IMR-90 (cell line): ENCODE data around the gene MS4A10. TPM values are rescaled to one million over a fixed set of nuclear protein-coding genes. Genes with fewer than 3 reads are reported as not detected.

ENCODE experiments used
- ATAC-seq: fragments of 200-7000 bp; cut with Tn5 transposase; 2 replicates; pipeline ENCODE4 v1.9.1; 2020; ENCODE audit warnings: low read depth, mild to moderate bottlenecking, moderate library complexity
- BruUV-seq: library from RNA; stranded (reverse); fragments of 400-500 nt; replicated peaks from 2 replicates; lab custom pipeline; 2021; lab: Mats Ljungman, UMichigan
- CTCF ChIA-PET: fragments of 300-600 bp; formaldehyde crosslinking; extraction: SDS; loops from one replicate; lab custom pipeline; 2021; ENCODE audit warnings: antibody characterized with exemption; lab: Yijun Ruan, JAX
- POLR2A ChIA-PET: fragments of 300-600 bp; sonication (Branson Sonifier 250); formaldehyde crosslinking; loops from one replicate; lab custom pipeline; 2022; ENCODE audit warnings: antibody characterized with exemption; ENCODE audit not compliant: unreplicated experiment; lab: Charles Lee
- DNase-seq: peaks from one replicate; pipeline ENCODE4 v3.0.0; 2013
- H2AFZ ChIP-seq: replicated peaks from 2 replicates; pipeline ENCODE3; 2013; ENCODE audit warnings: low read length, mild to moderate bottlenecking; ENCODE audit not compliant: poor library complexity
- H2AK5ac ChIP-seq: 2 replicates; pipeline ENCODE4 v1.6.1; 2013; ENCODE audit warnings: low read depth, low read length, inconsistent platforms
- H2AK9ac ChIP-seq: replicated peaks from 2 replicates; pipeline ENCODE3; 2013; ENCODE audit warnings: mild to moderate bottlenecking, low read depth, low read length, moderate library complexity; ENCODE audit not compliant: poor library complexity
- H2BK120ac ChIP-seq: 2 replicates; pipeline ENCODE4 v1.6.1; 2013; ENCODE audit warnings: low read depth, low read length, inconsistent platforms
- H2BK15ac ChIP-seq: 3 replicates; pipeline ENCODE4 v1.6.1; 2013; ENCODE audit warnings: low read depth, low read length, inconsistent platforms
- H2BK20ac ChIP-seq: 2 replicates; pipeline ENCODE4 v1.6.1; 2013; ENCODE audit warnings: low read depth, mild to moderate bottlenecking, inconsistent platforms, low read length, moderate library complexity
- H2BK5ac ChIP-seq: 2 replicates; pipeline ENCODE4 v1.6.1; 2013; ENCODE audit warnings: mild to moderate bottlenecking, low read depth, low read length, inconsistent platforms; ENCODE audit not compliant: poor library complexity, severe bottlenecking
- H3K14ac ChIP-seq: replicated peaks from 2 replicates; pipeline ENCODE4 v1.6.1; 2013; ENCODE audit warnings: low read depth, low read length, inconsistent platforms
- H3K18ac ChIP-seq: 2 replicates; pipeline ENCODE4 v1.6.1; 2013; ENCODE audit warnings: low read depth, low read length, control low read depth
- H3K23ac ChIP-seq: 2 replicates; pipeline ENCODE4 v1.6.1; 2013; ENCODE audit warnings: low read depth, low read length, inconsistent platforms
- H3K27ac ChIP-seq: 2 replicates; pipeline ENCODE4 v1.5.1; 2013; ENCODE audit warnings: mild to moderate bottlenecking, control low read depth, low read length; ENCODE audit not compliant: insufficient read depth
- H3K27me3 ChIP-seq: 2 replicates; pipeline ENCODE4 v1.6.1; 2013; ENCODE audit warnings: low read length; ENCODE audit not compliant: control insufficient read depth, insufficient read depth
- H3K36me3 ChIP-seq: 2 replicates; pipeline ENCODE4 v1.6.1; 2013; ENCODE audit warnings: low read length, mixed read lengths; ENCODE audit not compliant: control insufficient read depth, insufficient read depth
- H3K4ac ChIP-seq: 2 replicates; pipeline ENCODE4 v1.6.1; 2013; ENCODE audit warnings: low read depth, low read length, inconsistent platforms
- H3K4me1 ChIP-seq: 2 replicates; pipeline ENCODE4 v1.6.1; 2013; ENCODE audit warnings: low read length, mixed read lengths; ENCODE audit not compliant: control insufficient read depth, insufficient read depth
- H3K4me2 ChIP-seq: 2 replicates; pipeline ENCODE4 v1.6.1; 2013; ENCODE audit warnings: low read depth, mild to moderate bottlenecking, control low read depth, low read length, moderate library complexity
- H3K4me3 ChIP-seq: 2 replicates; pipeline ENCODE4 v1.5.1; 2013; ENCODE audit warnings: low read depth, mild to moderate bottlenecking, control low read depth, low read length, moderate library complexity; ENCODE audit not compliant: insufficient read depth
- H3K56ac ChIP-seq: 2 replicates; pipeline ENCODE4 v1.6.1; 2013; ENCODE audit warnings: low read length, inconsistent platforms; ENCODE audit not compliant: insufficient read depth; ENCODE audit errors: extremely low read depth
- H3K79me1 ChIP-seq, 2 experiments: 2 replicates each; pipeline ENCODE4 v1.6.1; 2013; ENCODE audit warnings: low read length in 2 of 2, inconsistent platforms in 1 of 2, low read depth in 1 of 2
- H3K9ac ChIP-seq: 2 replicates; pipeline ENCODE4 v1.6.1; 2013; ENCODE audit warnings: low read depth, low read length, control low read depth
- H3K9me1 ChIP-seq: 2 replicates; pipeline ENCODE4 v1.6.1; 2013; ENCODE audit warnings: low read length, inconsistent platforms; ENCODE audit not compliant: insufficient read depth
- H3K9me3 ChIP-seq: 2 replicates; pipeline ENCODE4 v1.6.1; 2013; ENCODE audit warnings: low read length; ENCODE audit not compliant: control insufficient read depth, insufficient read depth
- H4K20me1 ChIP-seq: 2 replicates; pipeline ENCODE4 v1.6.1; 2013; ENCODE audit warnings: low read length, inconsistent platforms; ENCODE audit not compliant: insufficient read depth
- H4K5ac ChIP-seq: 2 replicates; pipeline ENCODE4 v1.6.1; 2013; ENCODE audit warnings: mild to moderate bottlenecking, low read depth, low read length, control low read depth
- H4K8ac ChIP-seq, 2 experiments: 2 replicates each; pipeline ENCODE4 v1.6.1; 2013; ENCODE audit warnings: low read depth in 2 of 2, low read length in 2 of 2, control low read depth in 1 of 2, inconsistent platforms in 1 of 2
- H4K91ac ChIP-seq: 2 replicates; pipeline ENCODE4 v1.6.1; 2013; ENCODE audit warnings: low read depth, low read length, inconsistent platforms; ENCODE audit not compliant: insufficient read depth
- BHLHE40 ChIP-seq: fragments of 150-350 bp; IDR thresholded peaks from 2 replicates; pipeline ENCODE4 v1.6.1; 2016; ENCODE audit warnings: mild to moderate bottlenecking, low read depth, low read length
- CEBPB ChIP-seq: IDR thresholded peaks from 2 replicates; pipeline ENCODE4 v1.6.1; 2012; ENCODE audit warnings: low read depth, low read length, improper control_type of control experiment
- CTCF ChIP-seq: conservative IDR thresholded peaks from 2 replicates; pipeline ENCODE4 v1.5.1; 2012; ENCODE audit warnings: mild to moderate bottlenecking, low read depth, low read length, improper control_type of control experiment
- FOS ChIP-seq: fragments of 150-350 bp; IDR thresholded peaks from 2 replicates; pipeline ENCODE4 v1.6.1; 2016; ENCODE audit warnings: low read depth, low read length
- MAFK ChIP-seq: IDR thresholded peaks from 2 replicates; pipeline ENCODE4 v1.6.1; 2012; ENCODE audit warnings: low read depth, low read length, improper control_type of control experiment
- RAD21 ChIP-seq: IDR thresholded peaks from 2 replicates; pipeline ENCODE4 v1.6.1; 2012; ENCODE audit warnings: low read length, improper control_type of control experiment
- RCOR1 ChIP-seq: IDR thresholded peaks from 2 replicates; pipeline ENCODE4 v1.6.1; 2012; ENCODE audit warnings: mild to moderate bottlenecking, low read length, improper control_type of control experiment; ENCODE audit not compliant: insufficient replicate concordance
- RFX5 ChIP-seq: IDR thresholded peaks from 2 replicates; pipeline ENCODE4 v1.8.0; 2012; ENCODE audit warnings: low read depth, mild to moderate bottlenecking, low read length, moderate library complexity
- SMC3 ChIP-seq: fragments of 150-350 bp; IDR thresholded peaks from 2 replicates; pipeline ENCODE4 v1.6.1; 2016; ENCODE audit warnings: low read depth, mild to moderate bottlenecking, antibody characterized with exemption, low read length, moderate library complexity
- USF2 ChIP-seq: fragments of 150-350 bp; IDR thresholded peaks from 2 replicates; pipeline ENCODE4 v1.6.1; 2017; ENCODE audit warnings: mild to moderate bottlenecking, antibody characterized with exemption, low read length, low read depth
- WGBS, 2 experiments: methylation state at CpG; one replicate each; pipeline versions ENCODE4 v1.1.5 to v1.1.7; 2013; ENCODE audit warnings: missing lambda C conversion rate in 2 of 2; ENCODE audit not compliant: insufficient read length in 1 of 2; ENCODE audit errors: extremely low coverage in 2 of 2; 5-methylcytosine and 5-hydroxymethylcytosine counted together
- dilution Hi-C: fragments of 300-500 bp; cut with HindIII; formaldehyde crosslinking; loops from one replicate; pipeline ENCODE4 v1.14.3; 2018; ENCODE audit warnings: low sequenced_read_pairs; ENCODE audit not compliant: unreplicated experiment
- in situ Hi-C: fragments of 300-500 bp; cut with MboI; formaldehyde crosslinking; loops from 3 replicates; pipeline ENCODE4 v1.14.3; 2019; ENCODE audit warnings: low sequenced_read_pairs, inconsistent platforms, mixed read lengths
- intact Hi-C: fragments of 100-400 bp; cut with micrococcal nuclease; formaldehyde crosslinking; loops from 2 replicates; pipeline ENCODE4 v1.10.0; 2022
- polyA plus RNA-seq, 3 experiments: library from polyadenylated mRNA; depleted of rRNA; stranded (reverse); fragments of >200 nt; gene quantifications; 2 replicates each; pipeline ENCODE4 v1.2.3, GENCODE V29; 2012; ENCODE audit warnings: low replicate concordance in 1 of 3
- total RNA-seq: library from RNA; depleted of rRNA; stranded (reverse); fragments of >200 nt; gene quantifications from 2 replicates; pipeline ENCODE4 v1.2.3, GENCODE V29; 2012

Gene MS4A10
- total and polyA plus RNA-seq, 2 of the 4 experiments (the other 2 are of a cell fraction): not detected

- ATAC-seq: no peak
- intact Hi-C loops (no loop called here), in situ Hi-C loops (loop anchor here (5.0 kb wide), 1 partner anchor 57 kb away; no protein-coding TSS in a partner anchor), dilution Hi-C loops (no loop called here)
- Histone ChIP-seq H3K56ac (no peak overlapping the region), H3K4me1 (peaks cover 2% of the 10 kb centered on the region), H2BK5ac (no peak overlapping the region), H4K8ac (no peak overlapping the region), H4K20me1 (no peaks in the 10 kb centered on the region), H3K18ac (no peak overlapping the region), H2AK9ac (no peak overlapping the region), H4K5ac (no peak overlapping the region), H3K9ac (no peak overlapping the region), H3K9me1 (no peaks in the 10 kb centered on the region), H2AFZ (peak overlapping the region; percentile 26), H3K27me3 (peaks cover 22% of the 10 kb centered on the region), H3K4me3 (no peak overlapping the region), H3K4ac (peak overlapping the region; percentile 12; the same call in 1 of the 2 replicates), H2BK15ac (no peak overlapping the region), H3K27ac (no peak overlapping the region), H3K14ac (no peak overlapping the region; the same call in 1 of the 2 replicates), H2BK20ac (no peak overlapping the region), H3K23ac (no peak overlapping the region), H2AK5ac (no peak overlapping the region), H3K4me2 (no peak overlapping the region), H3K36me3 (no peaks in the 10 kb centered on the region), H3K9me3 (no peaks in the 10 kb centered on the region), H2BK120ac (no peak overlapping the region), H4K91ac (no peak overlapping the region), H3K79me1 (no peaks in the 10 kb centered on the region)
- peak; percentile 47 for DNase-seq
- TF ChIP-seq FOS: no peak
- no peak for TF ChIP-seq CEBPB
- no peak for TF ChIP-seq RCOR1
- no peak for TF ChIP-seq USF2
- TF ChIP-seq RAD21: no peak
- TF ChIP-seq MAFK: no peak
- TF ChIP-seq RFX5: no peak
- TF ChIP-seq BHLHE40: no peak
- no peak for TF ChIP-seq CTCF
- no peak for TF ChIP-seq SMC3
- ChIA-PET POLR2A (no interaction called here), CTCF (interaction anchor here (1.5 kb wide), 1 partner anchor 53 kb away, joined by 5 read pairs; no protein-coding TSS in a partner anchor)
- BruUV-seq: no TSS peak
- WGBS, 2 experiments: 60% methylated on average over 1 of the region's 3 CpGs; no CpG with 5 or more reads in 1 of the 2 experiments
Observed at GRCh38 chr11:60835534-60835846, 50.4 kb downstream of the MS4A10 start.
